ENCODE data around the gene NELFE. TPM values are rescaled to one million over a fixed set of nuclear protein-coding genes. Genes with fewer than 3 reads are reported as not detected.

Gene NELFE
- total and polyA plus RNA-seq, 2 of the 13 experiments (the other 11 are each of a cell fraction or from before 2014, with no cell fraction given), result 51.3 to 69.8 TPM

- no peak; the same call in 1 of the 2 replicates for TF ChIP-seq PAX8 (CRISPR knock-in tag; IDR thresholded peaks at IDR 0.05; ENCODE audit: borderline replicate concordance)
- no peak; the same call in 1 of the 2 replicates for TF ChIP-seq ZSCAN21 (CRISPR knock-in tag; IDR thresholded peaks at IDR 0.05; ENCODE audit: borderline replicate concordance)
- TF ChIP-seq ZNF709 (CRISPR knock-in tag; IDR thresholded peaks at IDR 0.05), result no peak
- TF ChIP-seq KMT2B (CRISPR knock-in tag; IDR thresholded peaks at IDR 0.05), result no peak
- TF ChIP-seq HOXA7 (CRISPR knock-in tag; IDR thresholded peaks at IDR 0.05), result 0 out of 2 replicates have a peak, but pooled peaks have one; percentile 23
- TF ChIP-seq ZC3H4 (CRISPR knock-in tag; IDR thresholded peaks at IDR 0.05; ENCODE audit: borderline replicate concordance), result no peak
- TF ChIP-seq, protein P1, sequence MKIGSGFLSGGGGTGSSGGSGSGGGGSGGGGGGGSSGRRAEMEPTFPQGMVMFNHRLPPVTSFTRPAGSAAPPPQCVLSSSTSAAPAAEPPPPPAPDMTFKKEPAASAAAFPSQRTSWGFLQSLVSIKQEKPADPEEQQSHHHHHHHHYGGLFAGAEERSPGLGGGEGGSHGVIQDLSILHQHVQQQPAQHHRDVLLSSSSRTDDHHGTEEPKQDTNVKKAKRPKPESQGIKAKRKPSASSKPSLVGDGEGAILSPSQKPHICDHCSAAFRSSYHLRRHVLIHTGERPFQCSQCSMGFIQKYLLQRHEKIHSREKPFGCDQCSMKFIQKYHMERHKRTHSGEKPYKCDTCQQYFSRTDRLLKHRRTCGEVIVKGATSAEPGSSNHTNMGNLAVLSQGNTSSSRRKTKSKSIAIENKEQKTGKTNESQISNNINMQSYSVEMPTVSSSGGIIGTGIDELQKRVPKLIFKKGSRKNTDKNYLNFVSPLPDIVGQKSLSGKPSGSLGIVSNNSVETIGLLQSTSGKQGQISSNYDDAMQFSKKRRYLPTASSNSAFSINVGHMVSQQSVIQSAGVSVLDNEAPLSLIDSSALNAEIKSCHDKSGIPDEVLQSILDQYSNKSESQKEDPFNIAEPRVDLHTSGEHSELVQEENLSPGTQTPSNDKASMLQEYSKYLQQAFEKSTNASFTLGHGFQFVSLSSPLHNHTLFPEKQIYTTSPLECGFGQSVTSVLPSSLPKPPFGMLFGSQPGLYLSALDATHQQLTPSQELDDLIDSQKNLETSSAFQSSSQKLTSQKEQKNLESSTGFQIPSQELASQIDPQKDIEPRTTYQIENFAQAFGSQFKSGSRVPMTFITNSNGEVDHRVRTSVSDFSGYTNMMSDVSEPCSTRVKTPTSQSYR (CRISPR knock-in tag; IDR thresholded peaks at IDR 0.05; ENCODE audit: borderline replicate concordance), result no peak
- no peak for TF ChIP-seq TOE1 (CRISPR knock-in tag; IDR thresholded peaks at IDR 0.05)
- peak; percentile 17 to 25; a peak in 2 of 4 replicates for TF ChIP-seq POLR2A (IDR thresholded peaks at IDR 0.05; ENCODE audit: insufficient read depth in 1 of 2, low read depth in 2 of 2, low read length in 2 of 2)
- no peak for TF ChIP-seq MED1 (CRISPR knock-in tag; IDR thresholded peaks at IDR 0.05)
- TF ChIP-seq AGO1 (IDR thresholded peaks at IDR 0.05; ENCODE audit: low read depth, low read length, poor library complexity, severe bottlenecking), result peak; percentile 27
- TF ChIP-seq ZSCAN29 (CRISPR knock-in tag; conservative IDR thresholded peaks at IDR 0.05), result no peak
- TF ChIP-seq HNRNPLL (IDR thresholded peaks at IDR 0.05; ENCODE audit: low read depth, low read length, poor library complexity, severe bottlenecking), result no peak
- no peak for TF ChIP-seq FOXC1 (CRISPR knock-in tag; IDR thresholded peaks at IDR 0.05; ENCODE audit: borderline replicate concordance)
These were observed 12.0 kb upstream of the NELFE start (continued) for GRCh38 chr6:31970604-31971271.
